ENCODE results near the gene TULP4. TPM values are rescaled to one million over a fixed set of nuclear protein-coding genes. Genes with fewer than 3 reads are reported as not detected.

The TULP4 gene
- total RNA-seq, 1 experiment from 2014 or later = 126 TPM

- H3K36me3 Mint-ChIP-seq (ENCODE audit: insufficient read depth, unreplicated experiment) = peaks cover 36% of the 10 kb centered on the region
- no peaks in the 10 kb centered on the region for H3K27me3 Mint-ChIP-seq (ENCODE audit: insufficient read depth, unreplicated experiment)
- CTCF ChIA-PET = no interaction called here
- POLR2A ChIA-PET = no interaction called here
- no peak overlapping the region for H3K4me3 Mint-ChIP-seq (ENCODE audit: unreplicated experiment)
- no TSS peak for BruUV-seq (replicated peaks)
- Histone ChIP-seq H3K36me3 (ENCODE audit: control insufficient read depth, insufficient read depth, low read length) (no peaks in the 10 kb centered on the region; the same call in 1 of the 2 replicates), H3K4me3 (ENCODE audit: low read depth, low read length) (no peak overlapping the region), H3K9me3 (no peaks in the 10 kb centered on the region), H3K4me1 (no peaks in the 10 kb centered on the region), H3K27me3 (replicated peaks; ENCODE audit: control insufficient read depth, insufficient read depth, low read length) (no peaks in the 10 kb centered on the region)
- H3K27ac Mint-ChIP-seq (ENCODE audit: unreplicated experiment) = no peak overlapping the region
- intact Hi-C loops (cut with micrococcal nuclease; ENCODE audit: unreplicated experiment) = no loop called here
- DNase-seq = no peak
- H3K9me3 Mint-ChIP-seq (ENCODE audit: unreplicated experiment) = no peaks in the 10 kb centered on the region
- peaks cover 7% of the 10 kb centered on the region for H3K4me1 Mint-ChIP-seq (ENCODE audit: low read depth, unreplicated experiment)
- TF ChIP-seq, protein P1, sequence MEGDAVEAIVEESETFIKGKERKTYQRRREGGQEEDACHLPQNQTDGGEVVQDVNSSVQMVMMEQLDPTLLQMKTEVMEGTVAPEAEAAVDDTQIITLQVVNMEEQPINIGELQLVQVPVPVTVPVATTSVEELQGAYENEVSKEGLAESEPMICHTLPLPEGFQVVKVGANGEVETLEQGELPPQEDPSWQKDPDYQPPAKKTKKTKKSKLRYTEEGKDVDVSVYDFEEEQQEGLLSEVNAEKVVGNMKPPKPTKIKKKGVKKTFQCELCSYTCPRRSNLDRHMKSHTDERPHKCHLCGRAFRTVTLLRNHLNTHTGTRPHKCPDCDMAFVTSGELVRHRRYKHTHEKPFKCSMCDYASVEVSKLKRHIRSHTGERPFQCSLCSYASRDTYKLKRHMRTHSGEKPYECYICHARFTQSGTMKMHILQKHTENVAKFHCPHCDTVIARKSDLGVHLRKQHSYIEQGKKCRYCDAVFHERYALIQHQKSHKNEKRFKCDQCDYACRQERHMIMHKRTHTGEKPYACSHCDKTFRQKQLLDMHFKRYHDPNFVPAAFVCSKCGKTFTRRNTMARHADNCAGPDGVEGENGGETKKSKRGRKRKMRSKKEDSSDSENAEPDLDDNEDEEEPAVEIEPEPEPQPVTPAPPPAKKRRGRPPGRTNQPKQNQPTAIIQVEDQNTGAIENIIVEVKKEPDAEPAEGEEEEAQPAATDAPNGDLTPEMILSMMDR (IDR thresholded peaks at IDR 0.05; ENCODE audit: insufficient read depth in 1 of 2, low read depth in 1 of 2, low read length in 1 of 2, severe bottlenecking in 1 of 2, unreplicated experiment in 1 of 2) = no peak
These were observed 100.8 kb downstream of the TULP4 start for GRCh38 chr6:158413028-158413427.

- no peak for DNase-seq
- no TSS peak for BruUV-seq (replicated peaks)
- ChIA-PET POLR2A (no interaction called here), CTCF (no interaction called here)
- Histone ChIP-seq H3K4me3 (ENCODE audit: low read depth, low read length) (no peak overlapping the region), H3K36me3 (ENCODE audit: control insufficient read depth, insufficient read depth, low read length) (peaks cover 1% of the 10 kb centered on the region; the same call in 1 of the 2 replicates), H3K9me3 (no peaks in the 10 kb centered on the region), H3K4me1 (no peaks in the 10 kb centered on the region), H3K27me3 (replicated peaks; ENCODE audit: control insufficient read depth, insufficient read depth, low read length) (no peaks in the 10 kb centered on the region)
- no peak overlapping the region for H3K27ac Mint-ChIP-seq (ENCODE audit: unreplicated experiment)
- intact Hi-C loops (cut with micrococcal nuclease; ENCODE audit: unreplicated experiment) = no loop called here
- H3K4me1 Mint-ChIP-seq (ENCODE audit: low read depth, unreplicated experiment) = peaks cover 6% of the 10 kb centered on the region
- H3K27me3 Mint-ChIP-seq (ENCODE audit: insufficient read depth, unreplicated experiment) = no peaks in the 10 kb centered on the region
- TF ChIP-seq, protein P1 (IDR thresholded peaks at IDR 0.05; ENCODE audit: insufficient read depth in 1 of 2, low read depth in 1 of 2, low read length in 1 of 2, severe bottlenecking in 1 of 2, unreplicated experiment in 1 of 2) = no peak
- peaks cover 41% of the 10 kb centered on the region for H3K36me3 Mint-ChIP-seq (ENCODE audit: insufficient read depth, unreplicated experiment)
- H3K4me3 Mint-ChIP-seq (ENCODE audit: unreplicated experiment) = no peak overlapping the region
- H3K9me3 Mint-ChIP-seq (ENCODE audit: unreplicated experiment) = no peaks in the 10 kb centered on the region
These were observed 101.7 kb downstream of the TULP4 start for GRCh38 chr6:158413814-158414565.

GRCh38 chr6:158414851-158415262, 102.6 kb downstream of the TULP4 start:
- POLR2A ChIA-PET = no interaction called here
- H3K4me3 ChIP-seq (ENCODE audit: low read depth, low read length) = no peak overlapping the region
- BruUV-seq (replicated peaks) = no TSS peak
- H3K36me3 ChIP-seq (ENCODE audit: control insufficient read depth, insufficient read depth, low read length) = peaks cover 1% of the 10 kb centered on the region; the same call in 1 of the 2 replicates
- no peak overlapping the region for H3K27ac Mint-ChIP-seq (ENCODE audit: unreplicated experiment)
- H3K4me1 ChIP-seq = no peaks in the 10 kb centered on the region
- no peak overlapping the region for H3K4me3 Mint-ChIP-seq (ENCODE audit: unreplicated experiment)
- no peaks in the 10 kb centered on the region for H3K27me3 Mint-ChIP-seq (ENCODE audit: insufficient read depth, unreplicated experiment)
- H3K9me3 ChIP-seq = no peaks in the 10 kb centered on the region
- no peaks in the 10 kb centered on the region for H3K27me3 ChIP-seq (replicated peaks; ENCODE audit: control insufficient read depth, insufficient read depth, low read length)
- CTCF ChIA-PET = no interaction called here
- DNase-seq = no peak
- H3K4me1 Mint-ChIP-seq (ENCODE audit: low read depth, unreplicated experiment) = no peaks in the 10 kb centered on the region
- intact Hi-C loops (cut with micrococcal nuclease; ENCODE audit: unreplicated experiment) = no loop called here
- peaks cover 41% of the 10 kb centered on the region for H3K36me3 Mint-ChIP-seq (ENCODE audit: insufficient read depth, unreplicated experiment)
- no peaks in the 10 kb centered on the region for H3K9me3 Mint-ChIP-seq (ENCODE audit: unreplicated experiment)
- TF ChIP-seq, protein P1 (IDR thresholded peaks at IDR 0.05; ENCODE audit: insufficient read depth in 1 of 2, low read depth in 1 of 2, low read length in 1 of 2, severe bottlenecking in 1 of 2, unreplicated experiment in 1 of 2) = no peak
